Activated B cell treated with CpG ODN at 0.5 μM for 24 hours (primary cell): ENCODE measurements around the gene PLCB4. TPM values are rescaled to one million over a fixed set of nuclear protein-coding genes. Genes with fewer than 3 reads are reported as not detected.

Experiments used
- ATAC-seq: fragments of 200-7000 bp; cut with Tn5 transposase; one replicate; pipeline ENCODE4 v1.10.0; 2021; ENCODE audit warnings: low read depth, mild to moderate bottlenecking, moderate library complexity
- CTCF ChIA-PET: fragments of 350-600 bp; sonication (Branson Sonifier 250); formaldehyde crosslinking; loops from one replicate; lab custom pipeline; 2021; ENCODE audit warnings: antibody characterized with exemption; lab: Charles Lee
- POLR2A ChIA-PET: fragments of 350-600 bp; sonication (Branson Sonifier 250); formaldehyde crosslinking; loops from one replicate; lab custom pipeline; 2021; ENCODE audit warnings: antibody characterized with exemption; lab: Charles Lee
- DNase-seq: peaks from one replicate; pipeline ENCODE4 v3.0.0; 2022
- H3K27ac Mint-ChIP-seq: one replicate; pipeline ENCODE4 v1.8.0; 2020; ENCODE audit warnings: mixed read lengths
- H3K27me3 Mint-ChIP-seq: one replicate; pipeline ENCODE4 v1.8.0; 2021; ENCODE audit warnings: mixed read lengths
- H3K36me3 Mint-ChIP-seq: one replicate; pipeline ENCODE4 v1.8.0; 2021; ENCODE audit warnings: low read depth, mixed read lengths
- H3K4me1 Mint-ChIP-seq: one replicate; pipeline ENCODE4 v1.8.0; 2021; ENCODE audit warnings: mixed read lengths
- H3K4me3 Mint-ChIP-seq: one replicate; pipeline ENCODE4 v1.8.0; 2020; ENCODE audit warnings: mild to moderate bottlenecking, mixed read lengths
- H3K9me3 Mint-ChIP-seq: one replicate; pipeline ENCODE4 v1.8.0; 2020; ENCODE audit warnings: mixed read lengths
- CTCF ChIP-seq: fragments of 200-600 bp; IDR thresholded peaks from one replicate; pipeline ENCODE4 v1.8.0; 2022; ENCODE audit warnings: antibody characterized with exemption, mild to moderate bottlenecking
- intact Hi-C: fragments of 100-400 bp; cut with micrococcal nuclease; formaldehyde crosslinking; loops from one replicate; pipeline ENCODE4 v1.15.1; 2024
- total RNA-seq: library from RNA; stranded (reverse); gene quantifications from 2 replicates; pipeline ENCODE4 v1.2.3, GENCODE V29; 2022

The PLCB4 gene
- total RNA-seq, 1 donor from 2014 or later: not detected

- H3K4me1 Mint-ChIP-seq: peaks cover 8% of the 10 kb centered on the region
- no peaks in the 10 kb centered on the region for H3K36me3 Mint-ChIP-seq
- intact Hi-C loops: no loop called here
- ATAC-seq (no peak), DNase-seq (no peak)
- H3K27me3 Mint-ChIP-seq: no peaks in the 10 kb centered on the region
- no peaks in the 10 kb centered on the region for H3K9me3 Mint-ChIP-seq
- no peak overlapping the region for H3K4me3 Mint-ChIP-seq
- H3K27ac Mint-ChIP-seq: no peak overlapping the region
- ChIA-PET POLR2A (no interaction called here), CTCF (no interaction called here)
- no peak for TF ChIP-seq CTCF
Measured at GRCh38 chr20:9428292-9428607, 359.4 kb downstream of the PLCB4 start.

- Mint-ChIP-seq H3K4me3 (no peak overlapping the region), H3K9me3 (peaks cover 9% of the 10 kb centered on the region)
Measured at GRCh38 chr20:9439806-9440205, 370.9 kb downstream of the PLCB4 start.

GRCh38 chr20:9440892-9441291, 372.0 kb downstream of the PLCB4 start:
- Mint-ChIP-seq H3K27ac (no peak overlapping the region), H3K9me3 (peaks cover 9% of the 10 kb centered on the region), H3K27me3 (no peaks in the 10 kb centered on the region), H3K4me1 (no peaks in the 10 kb centered on the region), H3K4me3 (no peak overlapping the region), H3K36me3 (no peaks in the 10 kb centered on the region)
- no peak for ATAC-seq
- ChIA-PET POLR2A (no interaction called here), CTCF (no interaction called here)
- DNase-seq: no peak
- intact Hi-C loops: no loop called here
- no peak for TF ChIP-seq CTCF

More at GRCh38 chr20:9439806-9440205, 370.9 kb downstream of the PLCB4 start:
- no peak for TF ChIP-seq CTCF
- Mint-ChIP-seq H3K27me3 (no peaks in the 10 kb centered on the region), H3K27ac (no peak overlapping the region), H3K4me1 (no peaks in the 10 kb centered on the region), H3K36me3 (no peaks in the 10 kb centered on the region)
- ChIA-PET CTCF (interaction anchor here (1.2 kb wide), 1 partner anchor 32 kb away, joined by 3 read pairs; no protein-coding TSS in a partner anchor), POLR2A (no interaction called here)
- ATAC-seq (no peak), DNase-seq (no peak)
- intact Hi-C loops: no loop called here

- no peaks in the 10 kb centered on the region for H3K27me3 Mint-ChIP-seq
- H3K4me1 Mint-ChIP-seq: no peaks in the 10 kb centered on the region
- peaks cover 9% of the 10 kb centered on the region for H3K9me3 Mint-ChIP-seq
- intact Hi-C loops: no loop called here
- DNase-seq (no peak), ATAC-seq (no peak)
- TF ChIP-seq CTCF: no peak
- H3K27ac Mint-ChIP-seq: no peak overlapping the region
- no peak overlapping the region for H3K4me3 Mint-ChIP-seq
- ChIA-PET POLR2A (no interaction called here), CTCF (no interaction called here)
- H3K36me3 Mint-ChIP-seq: no peaks in the 10 kb centered on the region
Measured at GRCh38 chr20:9441948-9442347, 373.1 kb downstream of the PLCB4 start.

GRCh38 chr20:9442858-9443257, 374.0 kb downstream of the PLCB4 start:
- no peak for TF ChIP-seq CTCF
- H3K4me1 Mint-ChIP-seq: no peaks in the 10 kb centered on the region
- ATAC-seq (no peak), DNase-seq (no peak)
- peaks cover 7% of the 10 kb centered on the region for H3K9me3 Mint-ChIP-seq
- ChIA-PET CTCF (no interaction called here), POLR2A (no interaction called here)
- no peaks in the 10 kb centered on the region for H3K27me3 Mint-ChIP-seq
- H3K27ac Mint-ChIP-seq: no peak overlapping the region
- intact Hi-C loops: no loop called here
- no peaks in the 10 kb centered on the region for H3K36me3 Mint-ChIP-seq
- H3K4me3 Mint-ChIP-seq: no peak overlapping the region
